IgD-negative memory B cell (primary cell): ENCODE measurements around the gene EBF3. TPM values are rescaled to one million over a fixed set of nuclear protein-coding genes. Genes with fewer than 3 reads are reported as not detected.

Source experiments
- H3K27ac Mint-ChIP-seq, 3 donors: one replicate each; pipeline ENCODE4 v1.8.0; 2020 to 2022; ENCODE audit warnings: mild to moderate bottlenecking in 3 of 3, mixed read lengths in 3 of 3, moderate library complexity in 1 of 3
- H3K27me3 Mint-ChIP-seq: one replicate; pipeline ENCODE4 v1.8.0; 2021; ENCODE audit warnings: mixed read lengths
- H3K36me3 Mint-ChIP-seq: one replicate; pipeline ENCODE4 v1.8.0; 2020; ENCODE audit warnings: mild to moderate bottlenecking, mixed read lengths
- H3K4me1 Mint-ChIP-seq, 3 donors: one replicate each; pipeline ENCODE4 v1.8.0; 2020 to 2022; ENCODE audit warnings: mixed read lengths in 3 of 3, mild to moderate bottlenecking in 1 of 3
- H3K4me3 Mint-ChIP-seq, 4 donors: one replicate each; pipeline ENCODE4 v1.8.0; 2020 to 2022; ENCODE audit warnings: mild to moderate bottlenecking in 4 of 4, mixed read lengths in 4 of 4, moderate library complexity in 3 of 4
- H3K9me3 Mint-ChIP-seq, 3 donors: one replicate each; pipeline ENCODE4 v1.8.0; 2020 to 2021; ENCODE audit warnings: mixed read lengths in 3 of 3, mild to moderate bottlenecking in 1 of 3
- polyA plus RNA-seq: library from polyadenylated mRNA; unstranded; fragments of 300-500 nt; fragmentation: Illumina TruSeq; gene quantifications from one replicate; pipeline ENCODE4 v1.2.3, GENCODE V29; 2021

EBF3 gene
- polyA plus RNA-seq, 1 donor from 2014 or later, result not detected

DNA sequence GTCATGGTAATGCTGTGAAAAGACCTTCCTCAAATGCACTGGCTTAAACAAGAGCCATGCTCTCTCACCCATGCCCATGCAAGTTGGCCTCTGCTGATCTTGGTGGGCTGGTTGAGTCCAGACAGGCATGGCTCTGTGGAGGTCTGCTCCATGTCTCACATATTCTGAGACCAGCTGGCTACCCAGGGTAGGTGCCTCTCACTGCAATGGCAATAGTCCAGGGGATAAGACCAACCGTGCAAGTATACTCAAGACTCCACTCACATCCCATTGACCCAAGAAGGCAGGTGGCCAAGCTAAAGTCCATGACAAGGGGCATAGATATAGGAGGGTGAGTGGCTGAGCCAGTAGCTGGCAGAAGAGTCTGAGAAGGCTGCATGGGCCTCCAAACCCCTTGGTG, 14.2 kb upstream of the EBF3 start:
- Mint-ChIP-seq H3K36me3 (no peaks in the 10 kb centered on the region), H3K27me3 (peaks cover 35% of the 10 kb centered on the region), H3K27ac (no peak overlapping the region), H3K4me1 (no peaks in the 10 kb centered on the region), H3K4me3 (peak overlapping the region in 1 of 4 donors; percentile 45), H3K9me3 (peaks cover 3 to 16% (median 13%) of the 10 kb centered on the region in 3 donors)

DNA sequence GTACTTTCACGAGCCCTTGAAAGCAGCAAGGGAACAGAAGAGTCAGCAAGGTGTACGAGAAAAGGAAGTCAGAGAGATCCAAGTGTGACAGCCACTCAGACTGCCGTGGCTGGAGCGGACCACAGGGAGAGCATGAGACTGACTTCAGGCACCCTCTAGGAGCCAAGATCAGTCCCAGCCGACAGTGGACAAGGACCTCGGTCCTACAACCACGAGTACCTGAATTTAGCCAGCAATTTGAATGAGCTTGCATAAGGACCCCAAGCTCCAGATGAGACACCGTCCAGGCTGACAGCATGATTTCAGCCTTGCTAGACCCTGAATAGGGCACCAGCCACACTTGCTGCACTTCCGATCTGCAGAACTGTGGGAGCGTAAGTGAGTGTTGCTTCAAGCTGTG, 13.7 kb upstream of the EBF3 start:
- peaks cover 3 to 11% (median 8%) of the 10 kb centered on the region in 3 donors for H3K9me3 Mint-ChIP-seq
- peak overlapping the region in 1 of 4 donors; percentile 62 for H3K4me3 Mint-ChIP-seq
- H3K4me1 Mint-ChIP-seq, result no peaks in the 10 kb centered on the region
- H3K36me3 Mint-ChIP-seq, result no peaks in the 10 kb centered on the region
- no peak overlapping the region for H3K27ac Mint-ChIP-seq
- H3K27me3 Mint-ChIP-seq, result peaks cover 35% of the 10 kb centered on the region

DNA sequence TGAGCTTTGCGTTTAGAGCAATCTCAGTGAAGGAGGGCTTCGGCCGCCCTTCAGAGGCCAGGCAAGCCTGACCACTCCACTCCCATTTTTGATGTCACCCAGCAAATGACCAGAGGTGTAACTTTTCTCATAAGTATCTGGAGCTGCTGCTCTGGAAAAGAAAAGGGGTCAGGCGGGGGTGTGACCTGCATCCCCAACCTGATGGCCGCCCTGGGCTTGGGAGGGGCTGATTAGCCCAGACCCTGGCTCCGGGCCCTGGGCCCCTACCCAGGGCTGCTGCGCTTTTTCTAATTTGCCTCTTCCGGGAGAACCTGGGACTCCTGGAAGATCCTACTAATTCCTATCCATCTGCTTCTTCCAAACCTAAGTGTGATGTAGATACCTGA, 9.6 kb upstream of the EBF3 start:
- Mint-ChIP-seq H3K36me3 (no peaks in the 10 kb centered on the region), H3K4me1 (peaks cover 3 to 11% (median 7%) of the 10 kb centered on the region in 3 donors), H3K9me3 (peaks cover 0 to 6% (median 0%) of the 10 kb centered on the region in 3 donors), H3K27ac (peak overlapping the region in 2 of 3 donors; percentile 4 to 56), H3K4me3 (no peak overlapping the region), H3K27me3 (peaks cover 46% of the 10 kb centered on the region)

DNA sequence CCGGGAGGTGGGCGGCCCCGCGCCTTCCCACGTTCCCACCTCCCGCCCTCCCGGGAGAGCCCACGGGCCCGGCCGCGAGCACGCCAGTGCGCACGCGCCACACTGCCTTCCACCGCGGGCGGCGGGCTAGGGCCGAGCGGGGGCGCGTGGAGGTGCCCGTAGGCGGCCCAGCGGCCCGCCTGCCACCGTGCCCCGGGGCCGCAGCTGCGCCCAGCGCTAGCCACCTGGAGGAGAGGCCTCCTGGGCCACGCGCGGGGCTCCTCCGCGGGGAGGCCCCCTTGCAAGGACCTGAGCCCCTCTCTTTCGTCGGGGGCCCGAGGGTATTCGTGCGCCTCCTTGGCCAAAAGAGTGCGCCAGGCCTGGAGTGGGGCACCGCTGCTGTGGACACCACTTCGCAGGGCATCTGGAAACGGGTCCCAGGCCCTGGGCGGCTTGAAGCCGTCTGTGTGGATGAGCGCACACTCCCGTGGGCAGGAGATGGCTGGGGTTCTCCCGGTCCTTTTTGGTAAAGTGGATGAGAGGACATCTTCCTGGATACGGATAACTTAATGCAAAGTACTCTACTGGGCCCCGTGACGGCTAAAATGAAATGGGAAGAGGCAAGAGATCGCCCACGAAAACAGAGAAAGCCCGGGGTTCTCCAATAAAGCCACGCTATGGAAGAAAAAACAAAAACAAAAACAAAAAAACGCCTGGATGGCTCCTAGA, 9.0 kb upstream of the EBF3 start:
- Mint-ChIP-seq H3K4me1 (peaks cover 3 to 11% (median 7%) of the 10 kb centered on the region in 3 donors), H3K36me3 (no peaks in the 10 kb centered on the region), H3K9me3 (peaks cover 0 to 6% (median 0%) of the 10 kb centered on the region in 3 donors), H3K27me3 (peaks cover 46% of the 10 kb centered on the region), H3K4me3 (no peak overlapping the region), H3K27ac (peak overlapping the region in 1 of 3 donors; percentile 56)

DNA sequence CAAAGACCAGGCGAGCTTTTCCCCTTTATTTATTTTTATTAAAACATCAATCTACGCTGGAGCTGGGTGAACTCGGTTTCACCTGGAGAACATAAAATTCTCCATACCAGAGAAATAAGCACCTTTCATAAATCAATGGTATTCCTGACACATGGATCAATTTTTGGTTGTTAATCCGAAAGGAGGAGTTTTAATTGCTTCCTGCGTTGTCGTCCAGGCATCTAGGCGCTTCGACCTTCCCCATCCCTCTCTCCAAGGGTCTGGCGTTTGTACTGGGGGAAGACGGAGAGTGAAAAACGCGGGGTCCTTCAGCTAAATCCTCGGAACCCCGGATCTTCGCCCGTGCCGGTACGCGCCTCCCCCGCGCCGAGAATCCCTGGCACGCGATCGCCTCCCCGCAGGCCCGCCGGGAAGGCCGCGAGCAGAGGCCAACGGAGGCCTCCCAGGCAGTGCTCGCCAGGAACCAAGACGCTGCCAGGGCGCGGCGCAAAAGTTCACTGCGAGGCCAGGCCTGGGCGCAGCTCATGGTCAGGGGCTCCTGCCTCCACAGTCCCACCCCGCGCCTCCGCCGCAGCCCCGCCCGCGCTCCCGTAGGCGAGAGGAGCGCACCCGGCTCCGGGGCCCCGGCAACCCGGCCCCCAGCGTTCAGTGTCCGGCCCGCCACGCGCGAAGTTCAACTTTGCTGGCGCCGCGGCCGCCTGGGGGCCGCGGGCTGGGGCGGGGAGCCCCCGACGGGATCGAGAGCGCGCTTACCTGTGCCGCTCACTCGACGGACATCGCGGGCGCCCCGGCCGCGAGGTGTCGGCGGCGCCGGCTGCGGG, 8.3 kb upstream of the EBF3 start:
- H3K27me3 Mint-ChIP-seq, result peaks cover 39% of the 10 kb centered on the region
- H3K27ac Mint-ChIP-seq, result peak overlapping the region; percentile 52 to 89 (median 88)
- peak overlapping the region in 3 of 4 donors; percentile 37 to 61 (median 59) for H3K4me3 Mint-ChIP-seq
- H3K9me3 Mint-ChIP-seq, result peaks cover 0 to 6% (median 0%) of the 10 kb centered on the region in 3 donors
- no peaks in the 10 kb centered on the region for H3K36me3 Mint-ChIP-seq
- peaks cover 3 to 11% (median 7%) of the 10 kb centered on the region in 3 donors for H3K4me1 Mint-ChIP-seq

DNA sequence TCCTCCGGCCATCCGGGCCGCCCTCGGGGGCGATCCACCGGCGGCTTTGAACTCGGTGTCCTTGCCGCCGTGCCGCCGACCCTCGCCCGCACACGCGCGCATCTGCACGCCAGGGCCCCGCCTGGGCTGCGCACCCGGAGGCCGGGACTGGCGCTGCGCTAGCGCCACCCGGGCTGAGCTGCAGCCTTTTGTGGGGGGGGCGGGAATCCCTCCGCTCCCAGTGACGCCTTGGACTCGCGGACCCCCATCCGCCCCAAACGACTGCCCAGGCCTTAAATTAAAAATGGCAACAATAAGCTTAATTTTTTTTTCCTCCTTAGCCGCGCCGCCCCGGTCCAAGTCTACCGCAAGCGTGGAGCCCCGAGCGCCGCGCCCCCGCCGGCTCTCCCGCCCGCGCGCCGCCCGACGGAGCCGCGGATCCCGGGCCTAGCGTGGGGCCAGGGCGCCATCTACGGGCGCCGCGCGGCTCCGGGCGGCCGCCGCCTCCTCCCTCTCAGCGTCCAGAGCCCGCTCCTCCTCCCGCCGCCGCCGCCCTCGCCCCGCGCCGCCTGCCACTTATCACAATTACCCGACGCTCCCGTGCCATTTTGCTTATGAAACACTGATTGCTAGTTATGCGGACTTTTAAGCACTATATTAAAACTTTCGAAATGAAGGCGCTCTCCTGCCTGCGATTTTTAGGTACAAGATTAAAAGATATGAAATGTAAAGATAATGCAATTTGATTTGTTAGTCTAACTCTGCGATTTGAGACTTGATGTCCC, 7.5 kb upstream of the EBF3 start:
- peak overlapping the region in 3 of 4 donors; percentile 37 to 61 (median 59) for H3K4me3 Mint-ChIP-seq
- H3K27me3 Mint-ChIP-seq, result peaks cover 33% of the 10 kb centered on the region
- peak overlapping the region; percentile 52 to 89 (median 88) for H3K27ac Mint-ChIP-seq
- no peaks in the 10 kb centered on the region for H3K36me3 Mint-ChIP-seq
- H3K9me3 Mint-ChIP-seq, result peaks cover 0 to 6% (median 0%) of the 10 kb centered on the region in 3 donors
- H3K4me1 Mint-ChIP-seq, result peaks cover 3 to 11% (median 7%) of the 10 kb centered on the region in 3 donors

DNA sequence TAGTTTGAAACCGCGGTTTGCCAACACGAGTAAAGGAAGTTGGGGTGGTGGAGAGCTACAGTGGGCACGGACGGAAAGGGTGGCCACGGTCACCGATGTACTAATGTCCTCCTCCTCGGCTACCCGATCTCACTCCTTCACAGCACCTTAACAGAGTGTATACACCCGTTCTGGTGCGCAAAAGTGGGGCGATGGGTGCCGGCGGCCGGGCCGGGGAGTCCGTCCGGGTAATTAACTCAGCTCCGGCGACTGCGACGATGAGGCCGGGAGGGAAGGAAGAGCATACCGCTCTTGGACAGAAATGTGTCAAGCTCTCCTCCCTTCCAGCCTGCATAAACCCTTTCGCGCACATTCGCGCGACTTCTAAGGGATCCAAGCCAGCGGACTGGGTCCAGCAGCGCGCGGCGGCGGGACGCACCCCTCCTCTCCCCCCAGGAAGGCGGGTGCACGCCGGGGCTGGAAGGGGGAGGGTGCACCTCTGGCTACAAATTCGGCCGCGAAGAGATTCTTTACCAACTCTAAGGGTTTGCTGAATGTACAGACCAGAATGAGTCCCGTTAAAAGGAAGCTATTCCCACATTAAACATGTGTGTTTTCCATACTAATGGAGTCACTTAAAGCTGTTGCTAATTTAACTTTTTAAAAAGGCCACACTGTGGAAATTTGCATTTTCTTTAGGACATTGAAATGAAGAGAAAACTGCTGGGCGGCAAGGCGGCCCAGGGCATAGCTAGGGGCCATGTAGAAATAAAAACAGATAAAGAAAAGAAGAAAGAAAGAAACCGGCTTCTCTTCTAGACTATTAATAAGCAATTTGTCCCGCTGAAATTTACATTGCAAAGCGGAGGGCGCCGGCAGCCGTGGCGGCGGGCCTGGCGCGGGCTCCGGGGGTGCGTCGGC, 6.6 kb upstream of the EBF3 start:
- Mint-ChIP-seq H3K36me3 (no peaks in the 10 kb centered on the region), H3K4me3 (peak overlapping the region in 3 of 4 donors; percentile 27 to 60 (median 52)), H3K27ac (peak overlapping the region; percentile 73 to 96 (median 85)), H3K27me3 (peaks cover 39% of the 10 kb centered on the region), H3K9me3 (peaks cover 0 to 9% (median 0%) of the 10 kb centered on the region in 3 donors), H3K4me1 (peaks cover 3 to 11% (median 7%) of the 10 kb centered on the region in 3 donors)

DNA sequence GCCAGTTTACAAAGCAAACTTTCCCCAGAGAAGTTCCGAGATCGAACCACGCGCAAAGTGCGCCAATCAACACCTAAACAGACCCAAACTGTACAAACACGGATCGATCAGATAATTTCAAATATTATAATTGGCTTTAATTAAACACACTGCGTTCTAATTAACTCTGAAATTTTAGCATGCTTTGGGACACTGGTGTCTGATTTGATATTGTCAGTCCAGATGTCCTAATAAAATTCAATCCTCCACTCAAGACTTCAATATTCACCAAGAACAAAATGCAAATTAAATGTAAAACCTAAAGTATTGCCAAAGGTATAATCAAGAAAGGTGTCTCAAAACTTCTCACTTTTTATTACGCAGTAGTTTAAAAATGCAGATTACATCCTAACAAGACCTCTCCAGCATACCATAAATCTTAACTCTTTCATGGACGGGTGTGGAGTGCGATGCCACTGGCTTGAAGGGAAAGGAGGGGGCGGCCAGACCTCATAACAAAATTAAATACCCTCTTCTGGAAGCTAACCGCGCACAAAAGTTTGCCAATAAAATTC, 5.9 kb upstream of the EBF3 start:
- peaks cover 38% of the 10 kb centered on the region for H3K27me3 Mint-ChIP-seq
- H3K36me3 Mint-ChIP-seq, result no peaks in the 10 kb centered on the region
- H3K27ac Mint-ChIP-seq, result peak overlapping the region; percentile 71 to 96 (median 85)
- peak overlapping the region in 3 of 4 donors; percentile 8 to 30 (median 27) for H3K4me3 Mint-ChIP-seq
- peaks cover 3 to 11% (median 7%) of the 10 kb centered on the region in 3 donors for H3K4me1 Mint-ChIP-seq
- H3K9me3 Mint-ChIP-seq, result peaks cover 0 to 10% (median 0%) of the 10 kb centered on the region in 3 donors

DNA sequence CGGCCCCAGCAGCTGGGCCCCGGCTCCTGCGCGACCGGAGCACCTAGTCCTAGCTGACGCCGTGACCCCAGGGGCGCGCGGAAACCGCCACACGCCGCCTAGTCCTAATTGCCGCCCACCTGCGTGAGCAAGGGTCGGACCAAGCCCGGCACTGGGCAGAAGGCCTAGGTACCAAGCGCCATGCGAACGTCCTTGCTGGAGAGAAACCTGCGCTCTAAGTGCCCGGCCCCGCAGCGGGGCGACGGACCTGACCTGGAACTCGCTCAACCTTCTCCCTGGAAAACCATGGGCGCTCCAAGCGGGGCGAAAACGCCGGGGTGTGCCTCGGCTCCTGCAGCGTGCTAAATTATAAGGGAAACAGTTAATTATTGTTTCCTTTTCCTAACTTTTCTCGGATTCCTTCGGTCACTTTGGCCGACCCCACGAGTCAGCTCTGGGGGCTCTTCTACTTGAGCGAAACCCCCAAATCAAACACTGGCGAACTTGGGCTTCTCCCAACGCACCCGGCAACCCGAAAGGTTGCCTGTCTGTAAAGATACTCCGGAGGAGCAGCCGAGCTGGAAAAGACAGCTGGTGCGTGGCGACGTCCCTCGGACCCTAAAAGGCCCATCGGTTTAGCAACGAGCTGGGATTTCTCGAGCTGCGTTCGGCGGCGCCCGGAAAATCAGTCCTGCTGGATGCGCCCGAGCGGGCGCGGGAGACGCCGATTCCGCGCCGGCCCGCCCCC, 5.3 kb upstream of the EBF3 start:
- Mint-ChIP-seq H3K4me3 (peak overlapping the region in 1 of 4 donors; percentile 27), H3K27ac (peak overlapping the region; percentile 71 to 96 (median 85)), H3K36me3 (no peaks in the 10 kb centered on the region), H3K27me3 (peaks cover 38% of the 10 kb centered on the region), H3K9me3 (peaks cover 0 to 10% (median 0%) of the 10 kb centered on the region in 3 donors), H3K4me1 (peaks cover 3 to 11% (median 9%) of the 10 kb centered on the region in 3 donors)

DNA sequence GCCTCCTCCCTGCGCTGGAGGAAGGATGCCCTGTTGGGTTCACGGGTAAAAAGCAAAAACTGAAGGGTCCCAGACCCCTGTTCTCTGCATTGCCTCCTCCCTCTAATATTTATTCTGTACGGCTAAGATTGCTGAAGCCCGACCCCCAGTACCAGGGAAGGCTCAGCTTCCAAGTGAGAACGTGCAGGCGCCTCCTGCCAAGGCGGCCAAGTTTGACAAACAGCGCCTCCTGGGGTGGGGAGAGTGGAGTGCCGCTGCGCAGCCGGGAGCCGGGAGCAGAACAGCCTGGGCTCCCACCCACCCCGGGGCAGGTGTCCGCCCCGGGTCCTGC, 4.7 kb upstream of the EBF3 start:
- peaks cover 0 to 10% (median 0%) of the 10 kb centered on the region in 3 donors for H3K9me3 Mint-ChIP-seq
- no peak overlapping the region for H3K27ac Mint-ChIP-seq
- H3K4me1 Mint-ChIP-seq, result peaks cover 3 to 11% (median 9%) of the 10 kb centered on the region in 3 donors
- H3K27me3 Mint-ChIP-seq, result peaks cover 34% of the 10 kb centered on the region
- H3K4me3 Mint-ChIP-seq, result no peak overlapping the region
- H3K36me3 Mint-ChIP-seq, result no peaks in the 10 kb centered on the region

DNA sequence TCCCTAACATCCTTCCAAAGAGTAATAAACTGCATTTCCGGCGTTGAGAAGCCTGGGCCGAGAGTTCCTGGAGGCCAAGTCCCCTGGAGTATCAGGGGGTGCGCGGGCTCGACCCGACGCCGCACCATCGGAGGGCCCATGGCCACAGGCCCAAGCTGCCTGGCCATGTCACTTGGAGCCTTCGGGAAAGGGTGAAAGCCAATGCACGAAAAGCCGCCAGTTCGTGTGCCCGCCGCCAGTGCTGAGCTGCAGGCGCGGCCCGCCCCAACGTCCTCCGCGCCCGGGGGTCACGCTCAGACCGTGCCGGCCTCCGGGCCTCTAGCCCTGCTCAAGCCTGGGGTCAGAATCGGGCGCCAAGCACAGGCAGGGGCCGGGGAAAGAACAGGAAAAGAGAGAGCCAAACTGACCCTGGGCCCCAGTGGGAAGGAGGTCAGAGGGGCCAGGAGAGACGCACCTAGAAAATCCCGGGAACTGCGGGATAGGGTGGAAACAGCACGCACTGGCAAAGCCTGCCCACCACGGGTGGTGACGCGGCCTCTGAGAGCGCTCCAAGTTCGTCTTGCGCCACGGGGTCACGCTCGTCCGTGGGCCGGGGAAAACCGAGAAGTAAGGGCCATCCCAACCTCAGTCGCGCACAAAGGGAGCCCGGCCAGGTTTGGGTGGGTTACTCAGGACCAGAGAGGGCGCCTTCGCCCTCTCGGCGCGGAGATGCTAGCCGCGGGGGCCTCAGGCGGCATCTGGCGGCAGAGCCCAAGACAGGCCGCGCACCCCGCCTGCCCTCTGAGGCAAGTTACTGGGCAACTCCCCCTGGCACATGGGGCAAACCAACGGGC, 4.2 kb upstream of the EBF3 start:
- H3K4me3 Mint-ChIP-seq, result no peak overlapping the region
- H3K27me3 Mint-ChIP-seq, result peaks cover 32% of the 10 kb centered on the region

DNA sequence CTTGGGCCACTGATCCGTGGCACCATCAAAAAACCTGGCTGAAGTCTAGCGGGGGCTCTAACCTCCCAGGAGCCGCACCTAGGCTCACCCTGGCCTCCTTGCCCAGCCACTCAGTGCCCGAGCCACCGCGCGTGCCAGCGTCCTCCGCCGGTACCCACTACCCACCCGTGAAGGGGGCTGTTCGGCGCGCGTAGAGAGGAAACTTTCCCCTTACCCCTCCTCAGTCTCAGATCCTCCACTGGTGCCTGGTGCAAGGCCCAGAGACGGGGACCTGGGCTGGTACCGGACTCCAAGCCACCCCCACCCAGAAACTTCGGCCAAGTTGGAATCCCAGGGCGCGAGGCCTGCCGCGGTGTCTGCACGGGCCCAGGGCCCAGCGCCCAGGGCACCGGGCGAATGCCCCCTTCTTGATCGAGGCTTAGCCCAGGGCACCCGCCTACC, 3.5 kb upstream of the EBF3 start:
- Mint-ChIP-seq H3K4me3 (no peak overlapping the region), H3K9me3 (peaks cover 0 to 10% (median 0%) of the 10 kb centered on the region in 3 donors), H3K27me3 (peaks cover 36% of the 10 kb centered on the region), H3K27ac (peak overlapping the region in 1 of 3 donors; percentile 31), H3K36me3 (no peaks in the 10 kb centered on the region), H3K4me1 (peaks cover 6 to 14% (median 12%) of the 10 kb centered on the region in 3 donors)

More for the DNA sequence above, 4.2 kb upstream of the EBF3 start:
- H3K4me1 Mint-ChIP-seq, result peaks cover 3 to 11% (median 9%) of the 10 kb centered on the region in 3 donors
- H3K36me3 Mint-ChIP-seq, result no peaks in the 10 kb centered on the region
- peaks cover 0 to 10% (median 0%) of the 10 kb centered on the region in 3 donors for H3K9me3 Mint-ChIP-seq
- no peak overlapping the region for H3K27ac Mint-ChIP-seq
